LoVo (cell line): Measurements from ENCODE around the gene RFC4.
A peak's percentile ranks its signal among the peaks of the same experiment; 100 is the strongest.
"Not testable (repeated sequence)": the region's sequence is repeated elsewhere in the genome, so short reads cannot be mapped to it uniquely, and the experiment has no call there.

Experiments used
- DNase-seq: peaks from one replicate; pipeline ENCODE4 v3.0.0-alpha.2; 2016; ENCODE audit warnings: low spot score

The RFC4 gene

GRCh38 chr3:186824430-186825139, 18.3 kb upstream of the RFC4 start:
- DNase-seq, result no peak

- DNase-seq, result no peak
Measured at GRCh38 chr3:186823386-186823785, 17.1 kb upstream of the RFC4 start.

- not testable (repeated sequence) for DNase-seq
Measured at GRCh38 chr3:186822388-186822759, 16.1 kb upstream of the RFC4 start.

DNA sequence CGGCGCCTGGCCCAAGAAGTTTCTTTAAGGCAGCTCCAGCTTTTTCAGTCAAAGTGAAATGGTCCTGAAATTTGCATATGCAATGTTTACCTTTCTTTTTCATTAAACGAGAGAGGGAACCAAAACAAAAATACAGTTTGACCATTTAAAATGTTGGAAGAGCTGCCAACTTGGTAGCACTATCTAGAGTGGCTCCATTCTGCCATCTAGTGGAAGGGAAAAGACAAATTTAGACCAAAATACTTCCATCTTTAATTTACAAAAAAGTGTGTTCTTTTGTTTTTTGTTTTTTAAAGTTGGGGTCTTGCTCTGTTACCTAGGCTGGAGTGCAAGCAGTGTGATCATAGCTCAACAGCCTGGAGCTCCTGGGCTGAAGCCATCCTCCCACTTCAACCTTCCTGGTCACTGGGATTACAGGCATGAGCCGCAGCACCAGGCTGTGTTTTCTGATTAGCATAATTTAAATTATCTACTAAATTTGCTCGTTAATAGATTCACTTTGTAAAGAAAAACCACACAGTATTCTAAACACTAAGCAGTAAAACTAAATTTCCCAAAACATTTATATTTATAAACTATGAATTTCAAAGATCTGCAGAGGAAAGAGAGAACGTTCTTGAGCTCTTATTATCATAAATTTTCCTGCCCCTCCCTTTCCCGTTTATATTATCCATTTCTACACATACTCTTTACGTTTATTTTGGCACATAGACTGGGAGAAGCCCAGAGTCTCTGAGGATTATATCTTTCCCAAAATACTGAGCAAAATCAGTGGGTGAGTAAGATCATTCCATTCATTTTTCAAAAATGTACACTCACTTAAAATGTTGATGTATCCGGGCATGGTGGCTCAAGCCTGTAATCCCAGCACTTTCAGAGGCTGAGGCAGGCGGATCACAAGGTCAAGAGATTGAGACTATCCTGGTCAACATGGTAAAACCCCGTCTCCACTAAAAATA, 15.4 kb upstream of the RFC4 start:
- peak; percentile 47 for DNase-seq

- DNase-seq, result no peak
Measured at GRCh38 chr3:186818956-186819355, 12.7 kb upstream of the RFC4 start.

DNA sequence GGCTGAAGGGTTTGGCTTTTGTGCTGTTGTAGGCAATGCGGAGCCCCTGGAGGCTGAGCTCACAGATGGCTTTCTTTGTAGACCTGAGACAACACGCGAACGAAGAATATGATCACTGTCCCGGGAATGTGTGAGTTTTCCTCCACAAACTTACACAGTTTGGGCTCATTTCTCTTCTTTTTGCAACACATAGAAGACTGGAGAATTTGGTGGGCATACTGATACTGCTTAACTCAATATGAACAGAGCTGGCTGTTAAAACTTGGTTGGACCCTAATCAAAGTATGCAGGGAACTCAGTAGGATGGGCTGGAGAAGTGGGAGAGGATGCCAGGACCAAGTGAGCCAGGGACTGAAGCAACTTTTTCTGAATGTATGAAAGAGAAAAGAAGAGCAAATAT, 12.2 kb upstream of the RFC4 start:
- no peak for DNase-seq

GRCh38 chr3:186815435-186815834, 9.2 kb upstream of the RFC4 start:
- peak; percentile 16 for DNase-seq

- DNase-seq, result no peak
Measured at GRCh38 chr3:186814100-186814499, 7.8 kb upstream of the RFC4 start.

GRCh38 chr3:186811313-186811712, 5.0 kb upstream of the RFC4 start:
- DNase-seq, result not testable (repeated sequence)

DNA sequence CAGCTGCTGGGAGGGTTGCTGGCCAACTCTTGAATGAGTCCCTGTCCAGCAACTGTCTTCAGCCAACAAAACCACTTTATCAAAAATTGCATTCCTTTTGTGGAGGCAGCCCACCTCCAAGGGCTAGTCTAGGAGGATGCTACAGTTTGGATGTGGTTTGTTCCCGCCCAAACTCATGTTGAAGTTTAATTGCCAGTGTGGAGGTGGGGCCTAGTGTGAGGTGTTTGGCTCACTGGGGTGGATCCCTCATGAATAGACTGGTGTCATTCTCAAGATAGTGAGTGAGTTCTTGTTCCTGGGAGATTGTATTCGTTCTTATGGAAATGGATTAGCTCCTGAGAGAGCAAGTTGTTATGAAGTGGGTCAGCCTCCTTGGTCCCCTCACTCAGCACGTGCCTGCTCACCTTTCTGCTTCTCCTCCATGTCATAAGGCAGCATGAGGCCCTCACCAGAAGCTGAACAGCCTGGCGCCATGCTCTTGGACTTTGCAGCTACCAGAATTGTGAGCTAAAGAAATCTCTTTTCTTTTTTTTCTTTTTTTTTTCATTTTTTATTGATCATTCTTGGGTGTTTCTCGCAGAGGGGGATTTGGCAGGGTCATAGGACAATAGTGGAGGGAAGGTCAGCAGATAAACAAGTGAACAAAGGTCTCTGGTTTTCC, 4.2 kb upstream of the RFC4 start:
- no peak for DNase-seq

DNA sequence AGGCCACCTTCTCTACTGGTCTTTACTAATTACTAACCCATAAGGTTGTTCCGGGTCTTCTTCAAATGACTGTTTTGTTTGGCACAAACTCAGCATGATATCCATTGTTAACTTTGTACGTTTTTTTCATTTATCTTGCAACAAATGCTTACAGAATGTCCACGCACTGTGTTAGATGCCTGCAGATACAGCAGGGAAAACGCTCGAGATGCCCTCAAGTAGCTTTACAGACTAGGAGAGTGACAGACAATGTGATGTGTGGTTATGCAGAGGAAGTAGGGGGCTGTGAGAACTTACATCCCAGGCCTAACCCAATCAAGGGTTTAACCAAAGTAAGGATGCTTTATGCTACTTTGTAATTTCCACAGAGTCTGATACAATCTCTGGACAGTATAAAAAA, 949 bp upstream of the RFC4 start:
- no peak for DNase-seq

DNA sequence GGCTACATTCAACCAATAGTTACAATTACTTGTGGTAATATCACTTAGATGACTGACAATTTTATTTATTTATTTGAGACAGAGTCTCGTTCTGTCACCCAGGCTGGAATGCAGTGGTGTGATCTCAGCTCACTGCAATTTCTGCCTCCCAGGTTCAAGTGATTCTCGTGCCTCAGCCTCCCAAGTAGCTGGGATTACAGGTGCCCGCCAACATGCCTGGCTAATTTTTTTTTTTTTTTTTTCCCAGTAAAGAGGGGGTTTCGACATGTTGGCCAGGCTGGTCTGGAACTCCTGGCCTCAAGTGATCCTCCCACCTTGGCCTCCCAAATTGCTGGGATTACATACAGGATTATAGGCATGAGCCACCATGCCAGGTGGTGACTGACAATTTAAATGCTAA, 2.8 kb downstream of the RFC4 start:
- not testable (repeated sequence) for DNase-seq

- DNase-seq, result no peak
Measured at GRCh38 chr3:186802701-186803100, 3.6 kb downstream of the RFC4 start.

DNA sequence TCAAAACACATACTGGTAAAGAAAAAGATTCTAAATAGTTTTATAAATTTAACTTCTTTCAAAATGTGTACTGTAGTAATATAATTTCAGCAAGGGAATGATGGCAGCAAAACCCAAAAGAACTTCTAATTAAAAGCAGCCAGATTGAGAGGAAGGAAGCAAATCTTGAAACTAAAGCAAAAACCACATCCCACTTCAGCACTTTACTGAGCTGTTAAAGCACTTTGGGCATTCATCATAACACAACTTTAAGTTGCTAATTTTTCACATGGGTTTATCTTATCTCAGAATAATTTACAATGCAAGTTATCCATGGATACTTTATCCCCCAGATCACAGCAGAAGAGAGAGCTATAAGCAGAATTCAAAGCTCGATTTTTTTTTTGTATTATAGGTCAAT, 6.0 kb downstream of the RFC4 start:
- DNase-seq, result no peak

DNA sequence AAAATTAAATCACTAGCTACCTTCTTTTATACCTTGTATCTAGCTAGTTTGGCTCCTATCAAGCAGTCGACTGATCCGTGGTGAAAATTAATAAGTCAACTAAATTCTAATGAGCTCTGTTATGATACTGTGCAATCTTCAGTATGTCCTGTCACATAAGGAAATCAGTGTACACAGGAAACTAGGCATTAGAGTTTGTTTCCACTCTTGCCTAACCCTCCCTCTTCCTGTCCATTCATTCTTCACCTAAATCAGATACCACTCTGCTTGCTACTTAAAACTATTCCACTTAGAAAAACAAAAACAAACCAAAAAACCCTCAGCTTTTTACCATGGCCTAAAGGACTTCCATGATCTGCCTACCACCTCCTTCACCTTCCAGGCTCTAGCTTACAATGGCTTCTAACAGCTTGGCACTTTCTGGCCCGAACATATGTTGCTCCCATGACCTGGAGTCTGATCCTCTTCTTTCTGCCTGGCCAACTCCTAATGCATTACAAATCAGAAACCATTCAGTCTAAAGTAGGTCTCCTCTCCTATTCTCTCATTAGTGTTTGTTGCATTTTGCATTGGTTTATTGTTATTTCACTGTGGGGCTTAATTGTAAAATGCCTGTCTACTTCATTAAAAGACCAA, 7.9 kb downstream of the RFC4 start:
- DNase-seq, result no peak

- DNase-seq, result peak; percentile 59
Measured at GRCh38 chr3:186790261-186790981, 15.9 kb downstream of the RFC4 start.

DNA sequence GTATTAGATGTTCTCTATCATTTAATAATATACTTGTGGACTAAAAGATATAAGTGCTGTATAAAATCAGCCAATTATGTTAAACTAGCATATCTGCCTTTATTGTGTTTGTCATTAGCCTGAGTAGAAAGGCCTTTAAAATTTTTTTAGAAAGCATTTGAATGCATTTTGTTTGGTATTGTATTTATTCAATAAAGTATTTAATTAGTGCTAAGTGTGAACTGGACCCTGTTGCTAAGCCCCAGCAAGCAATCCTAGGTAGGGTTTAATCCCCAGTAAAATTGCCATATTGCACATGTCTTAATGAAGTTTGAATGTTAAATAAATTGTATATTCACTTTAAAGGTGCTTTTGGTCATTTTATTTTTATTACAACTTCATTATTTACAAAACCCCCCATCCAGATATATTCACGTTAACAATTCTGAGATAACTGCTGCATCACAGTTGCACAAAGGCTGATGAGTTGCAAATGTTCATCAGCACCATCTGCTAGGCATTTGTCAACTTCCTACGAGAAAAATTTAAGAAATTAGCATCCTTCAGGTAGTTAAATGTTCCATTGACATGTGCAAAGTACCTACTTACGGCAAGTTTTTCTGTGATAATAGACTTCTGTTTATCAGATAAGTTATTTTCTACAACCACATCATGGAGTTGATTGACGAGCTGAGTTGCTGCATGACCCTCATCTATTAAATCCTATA, 16.6 kb downstream of the RFC4 start:
- peak; percentile 47 for DNase-seq

DNA sequence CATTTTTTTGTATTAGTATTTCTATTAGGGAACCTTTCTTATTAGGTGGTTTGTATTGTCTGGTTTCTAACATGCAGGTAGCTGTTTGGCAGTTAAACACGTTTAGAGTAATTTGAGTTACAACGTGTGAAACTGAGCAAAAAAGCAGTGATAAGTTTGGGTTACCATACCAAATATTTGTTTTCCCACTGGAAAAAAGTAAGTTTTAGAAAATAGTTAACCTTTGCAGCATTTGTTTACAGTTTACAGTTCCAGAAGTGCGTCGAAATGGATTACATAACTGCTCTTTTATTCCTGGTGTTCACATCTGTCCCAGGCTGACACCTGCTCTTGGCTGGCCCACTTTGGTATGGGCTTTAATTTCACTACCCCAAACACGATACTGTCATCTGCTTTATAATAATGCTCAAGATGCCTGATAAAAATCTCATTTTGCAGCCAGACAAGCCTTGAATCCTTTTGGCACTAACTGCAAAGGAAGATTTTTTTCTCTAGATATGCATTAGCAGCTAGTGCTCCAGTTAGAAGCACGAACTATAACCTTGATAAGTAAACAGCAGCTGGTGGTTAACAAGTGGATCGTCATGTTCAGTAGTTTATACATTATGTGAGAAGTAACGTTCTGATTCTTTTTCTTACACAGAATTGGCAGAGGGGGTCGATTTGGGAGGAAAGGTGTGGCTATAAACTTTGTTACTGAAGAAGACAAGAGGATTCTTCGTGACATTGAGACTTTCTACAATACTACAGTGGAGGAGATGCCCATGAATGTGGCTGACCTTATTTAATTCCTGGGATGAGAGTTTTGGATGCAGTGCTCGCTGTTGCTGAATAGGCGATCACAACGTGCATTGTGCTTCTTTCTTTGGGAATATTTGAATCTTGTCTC, 17.6 kb downstream of the RFC4 start:
- peak; percentile 24 for DNase-seq

- no peak for DNase-seq
Measured at GRCh38 chr3:186787642-186788481, 18.4 kb downstream of the RFC4 start.
